Muscle of leg (tissue), 11 donors: Measurements from ENCODE around the gene GRM1. TPM values are rescaled to one million over a fixed set of nuclear protein-coding genes. Genes with fewer than 3 reads are reported as not detected.
A peak's percentile ranks its signal among the peaks of the same experiment; 100 is the strongest.
"Not testable (repeated sequence)": the region's sequence is repeated elsewhere in the genome, so short reads cannot be mapped to it uniquely, and the experiment has no call there.

Source experiments
- DNase-seq: peaks from one replicate; pipeline ENCODE4 v3.0.0; 2013
- H3K27ac ChIP-seq: one replicate; pipeline ENCODE4 v1.5.1; 2013; ENCODE audit warnings: mild to moderate bottlenecking, low read length, control low read depth
- H3K27me3 ChIP-seq: one replicate; pipeline ENCODE4 v1.6.1; 2013; ENCODE audit warnings: low read length; ENCODE audit not compliant: control insufficient read depth, insufficient read depth
- H3K36me3 ChIP-seq: one replicate; pipeline ENCODE4 v1.6.1; 2013; ENCODE audit warnings: low read length; ENCODE audit not compliant: control insufficient read depth, insufficient read depth
- H3K4me1 ChIP-seq: one replicate; pipeline ENCODE4 v1.6.1; 2013; ENCODE audit warnings: low read length; ENCODE audit not compliant: control insufficient read depth, insufficient read depth
- H3K4me3 ChIP-seq: one replicate; pipeline ENCODE4 v1.5.1; 2013; ENCODE audit warnings: low read length, control low read depth
- H3K9me3 ChIP-seq: replicated peaks from 2 replicates; pipeline ENCODE4 v1.6.1; 2013; ENCODE audit warnings: low read depth, low read length; ENCODE audit not compliant: control insufficient read depth
- WGBS: methylation state at CpG from one replicate; pipeline ENCODE4 v1.1.5; 2013; ENCODE audit warnings: missing lambda C conversion rate; ENCODE audit not compliant: insufficient coverage; 5-methylcytosine and 5-hydroxymethylcytosine counted together
- polyA plus RNA-seq, 8 donors: library from polyadenylated mRNA; unstranded; fragments of 120-200 nt; gene quantifications; one replicate each; pipeline versions ENCODE4 v1.2.1 to v1.2.3, GENCODE V29; 2013; ENCODE audit warnings: inconsistent platforms in 1 of 8, low replicate concordance in 1 of 8; ENCODE audit not compliant: insufficient read length in 8 of 8, insufficient read depth in 1 of 8
- total RNA-seq: library from RNA; stranded (reverse); fragments of 120-200 nt; gene quantifications from one replicate; pipeline ENCODE4 v1.2.4, GENCODE V29; 2013

Gene GRM1
- total and polyA plus RNA-seq, 9 donors = 0.05 to 0.18 (median 0.09) TPM

DNA sequence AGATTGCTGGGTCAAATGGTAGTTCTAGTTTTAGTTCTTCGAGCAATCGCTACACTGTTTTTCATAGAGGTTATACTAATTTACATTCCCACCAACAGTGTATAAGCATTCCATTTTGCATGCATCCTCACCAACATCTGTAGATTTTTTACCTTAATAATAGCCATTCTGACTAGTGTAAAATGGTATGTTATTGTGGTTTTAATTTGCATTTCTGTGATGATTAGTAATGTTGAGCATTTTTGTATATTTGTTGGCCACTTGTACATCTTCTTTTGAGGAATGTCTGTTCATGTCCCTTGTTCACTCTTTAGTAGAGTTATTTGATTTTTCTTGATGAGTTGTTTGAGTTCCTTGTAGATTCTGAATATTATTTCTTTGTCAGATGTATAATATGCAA, 236.2 kb downstream of the GRM1 start:
- no peak overlapping the region for H3K27ac ChIP-seq
- no peaks in the 10 kb centered on the region for H3K27me3 ChIP-seq
- no peak for DNase-seq
- no peaks in the 10 kb centered on the region for H3K36me3 ChIP-seq
- H3K4me1 ChIP-seq = no peaks in the 10 kb centered on the region
- WGBS = no CpG with 5 or more reads among the region's 2 CpGs
- H3K9me3 ChIP-seq = no peaks in the 10 kb centered on the region
- no peak overlapping the region for H3K4me3 ChIP-seq

DNA sequence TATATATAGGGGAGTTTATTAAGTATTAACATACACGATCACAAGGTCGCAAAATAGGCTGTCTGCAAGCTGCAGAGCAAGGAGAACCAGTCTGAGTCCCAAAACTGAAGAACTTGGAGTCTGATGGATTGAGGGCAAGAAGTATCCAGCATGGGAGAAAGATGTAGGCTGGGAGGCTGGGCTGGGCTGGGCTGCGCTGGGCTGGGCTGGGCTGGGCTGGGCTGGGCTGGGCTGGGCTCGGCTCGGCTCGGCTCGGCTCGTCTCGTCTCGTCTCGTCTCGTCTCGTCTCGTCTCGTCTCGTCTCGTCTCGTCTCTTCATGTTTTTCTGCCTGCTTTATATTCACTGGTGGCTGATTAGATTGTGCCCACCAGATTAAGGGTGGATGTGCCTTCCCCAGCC, 238.6 kb downstream of the GRM1 start:
- no peak for DNase-seq
- 92% methylated on average over 10 of the region's 18 CpGs for WGBS
- Histone ChIP-seq H3K4me1 (no peaks in the 10 kb centered on the region), H3K4me3 (no peak overlapping the region), H3K27ac (no peak overlapping the region), H3K36me3 (no peaks in the 10 kb centered on the region), H3K27me3 (no peaks in the 10 kb centered on the region), H3K9me3 (no peaks in the 10 kb centered on the region)

DNA sequence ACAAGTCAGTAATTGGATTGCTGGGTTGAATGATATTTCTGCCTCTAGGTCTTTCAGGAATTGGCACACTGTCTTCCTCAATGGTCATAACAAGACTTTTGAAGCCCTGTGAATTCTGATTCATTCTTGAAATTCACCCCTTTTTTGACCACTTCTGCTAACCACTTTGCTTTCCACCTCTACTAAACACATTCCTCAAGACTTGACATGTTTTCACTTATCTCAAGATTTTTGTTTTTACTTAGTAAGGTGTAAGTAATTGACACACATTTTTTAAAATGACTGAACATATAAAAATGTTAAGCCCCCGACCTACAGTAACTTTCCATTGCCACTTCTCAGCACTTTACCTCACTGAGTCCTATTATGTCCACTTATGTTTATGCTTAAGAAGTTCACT, 239.1 kb downstream of the GRM1 start:
- Histone ChIP-seq H3K36me3 (no peaks in the 10 kb centered on the region), H3K9me3 (no peaks in the 10 kb centered on the region), H3K27ac (no peak overlapping the region), H3K4me3 (no peak overlapping the region), H3K4me1 (no peaks in the 10 kb centered on the region), H3K27me3 (no peaks in the 10 kb centered on the region)
- DNase-seq = no peak
- no CpG with 5 or more reads among the region's 1 CpG for WGBS

DNA sequence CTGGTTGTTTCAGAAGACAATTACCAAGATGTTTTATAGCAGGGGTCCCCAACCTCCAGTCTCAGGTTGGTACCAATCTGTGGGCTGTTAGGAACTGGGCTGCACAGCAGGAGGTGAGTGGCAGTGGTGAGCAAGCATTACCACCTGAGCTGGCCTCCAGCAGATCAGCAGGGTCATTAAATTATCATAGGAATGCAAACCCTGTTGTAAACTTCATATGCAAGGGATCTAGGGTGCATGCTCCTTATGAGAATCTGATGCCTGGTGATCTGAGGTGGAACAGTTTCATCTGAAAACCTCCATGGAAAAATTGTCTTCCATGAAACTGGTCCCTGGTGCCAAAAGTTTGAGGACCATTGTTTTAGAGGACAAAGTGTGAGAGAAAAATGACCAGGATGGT, 240.6 kb downstream of the GRM1 start:
- Histone ChIP-seq H3K9me3 (no peaks in the 10 kb centered on the region), H3K36me3 (no peaks in the 10 kb centered on the region), H3K27me3 (no peaks in the 10 kb centered on the region), H3K27ac (no peak overlapping the region), H3K4me3 (no peak overlapping the region), H3K4me1 (no peaks in the 10 kb centered on the region)
- no peak for DNase-seq

DNA sequence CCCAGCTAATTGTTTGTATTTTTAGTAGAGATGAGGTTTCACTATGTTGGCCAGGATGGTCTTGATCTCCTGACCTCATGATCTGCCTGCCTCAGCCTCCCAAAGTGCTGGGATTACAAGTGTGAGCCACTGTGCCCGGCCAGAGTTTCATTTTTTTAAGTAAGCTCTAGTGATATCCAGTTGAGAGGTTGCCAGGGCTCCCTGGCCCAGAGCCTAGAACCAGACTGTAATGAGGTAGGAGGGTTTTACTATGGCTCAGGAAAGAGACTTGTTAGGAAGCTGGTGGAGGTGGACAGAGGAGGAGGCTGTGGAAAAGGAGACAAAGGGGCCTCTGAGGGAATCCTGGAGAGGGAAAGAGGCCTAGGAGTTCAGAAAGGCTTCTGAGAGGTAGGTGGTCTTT, 242.3 kb downstream of the GRM1 start:
- DNase-seq = peak; percentile 18
- 25% methylated on average over 1 of the region's 1 CpG for WGBS

DNA sequence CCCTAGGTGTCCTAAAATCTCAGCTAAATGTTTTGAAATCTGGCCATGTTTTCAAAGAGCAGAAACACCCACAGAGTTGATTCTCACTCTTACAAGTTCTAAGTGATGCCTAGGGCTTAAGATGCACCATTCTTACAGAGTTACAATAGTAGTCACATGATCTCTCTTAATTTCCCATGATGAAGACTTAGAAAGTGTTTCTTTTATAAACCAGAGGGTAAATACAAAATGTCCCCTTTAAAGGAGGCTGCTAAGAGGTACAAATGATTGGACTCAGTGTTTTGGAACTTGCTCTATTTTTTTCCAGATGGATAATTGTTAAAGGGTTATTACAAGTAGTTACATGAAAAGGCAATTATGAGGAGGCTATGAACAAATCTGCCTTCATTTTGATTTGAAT, 244.6 kb downstream of the GRM1 start:
- no peak for DNase-seq
- no peaks in the 10 kb centered on the region for H3K36me3 ChIP-seq
- no peaks in the 10 kb centered on the region for H3K9me3 ChIP-seq
- no peaks in the 10 kb centered on the region for H3K4me1 ChIP-seq
- H3K27ac ChIP-seq = no peak overlapping the region
- H3K27me3 ChIP-seq = no peaks in the 10 kb centered on the region
- no peak overlapping the region for H3K4me3 ChIP-seq

More for the DNA sequence above, 242.3 kb downstream of the GRM1 start:
- H3K36me3 ChIP-seq, H3K27me3 ChIP-seq, H3K27ac ChIP-seq, H3K4me3 ChIP-seq, H3K4me1 ChIP-seq, H3K9me3 ChIP-seq: not testable (repeated sequence)

GRCh38 chr6:146277142-146277541, 248.3 kb downstream of the GRM1 start:
- no peaks in the 10 kb centered on the region for H3K4me1 ChIP-seq
- H3K4me3 ChIP-seq = no peak overlapping the region
- H3K36me3 ChIP-seq = no peaks in the 10 kb centered on the region
- no peaks in the 10 kb centered on the region for H3K9me3 ChIP-seq
- 48% methylated on average over 2 of the region's 2 CpGs for WGBS
- H3K27ac ChIP-seq = no peak overlapping the region
- no peaks in the 10 kb centered on the region for H3K27me3 ChIP-seq
- DNase-seq = no peak

DNA sequence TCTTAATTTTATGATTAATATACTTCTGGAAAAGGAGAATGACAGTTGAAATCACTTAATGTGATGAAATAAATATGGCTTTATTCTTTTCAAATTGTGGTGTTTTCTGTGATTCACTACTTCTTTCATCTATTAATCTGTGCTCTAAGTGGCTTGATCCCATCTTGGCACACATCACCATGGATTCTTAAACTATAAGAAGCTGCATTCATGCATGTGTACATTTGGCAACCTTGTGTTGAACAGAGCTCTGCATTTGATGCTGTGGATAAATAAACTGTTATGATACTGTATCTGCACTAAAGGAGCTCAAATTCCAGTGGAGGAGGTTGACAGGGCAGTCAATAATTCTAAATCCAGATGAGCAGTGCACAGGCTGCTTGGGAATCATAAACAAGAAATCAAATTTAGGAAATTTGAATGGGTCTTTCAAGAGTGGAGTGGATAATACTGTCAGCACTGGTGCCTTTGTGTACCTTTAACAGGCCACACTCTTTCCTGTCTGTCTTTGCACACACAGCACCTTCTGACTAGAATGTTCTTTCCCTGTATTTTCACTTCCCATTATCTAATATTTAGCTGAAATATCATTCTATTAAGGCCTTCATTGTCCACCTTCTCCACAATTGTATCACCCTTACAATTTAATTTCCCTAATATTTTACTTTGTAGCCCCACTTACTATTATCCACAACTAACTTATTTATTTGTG, 252.9 kb downstream of the GRM1 start:
- Histone ChIP-seq H3K27me3 (no peaks in the 10 kb centered on the region), H3K9me3 (no peaks in the 10 kb centered on the region), H3K27ac (no peak overlapping the region), H3K36me3 (no peaks in the 10 kb centered on the region), H3K4me1 (no peaks in the 10 kb centered on the region), H3K4me3 (no peak overlapping the region)
- no peak for DNase-seq

GRCh38 chr6:146282837-146283236, 254.0 kb downstream of the GRM1 start:
- DNase-seq = no peak
- no peaks in the 10 kb centered on the region for H3K4me1 ChIP-seq
- no CpG with 5 or more reads among the region's 2 CpGs for WGBS
- H3K27ac ChIP-seq = no peak overlapping the region
- no peaks in the 10 kb centered on the region for H3K9me3 ChIP-seq
- no peaks in the 10 kb centered on the region for H3K27me3 ChIP-seq
- H3K36me3 ChIP-seq = no peaks in the 10 kb centered on the region
- H3K4me3 ChIP-seq = no peak overlapping the region

- Histone ChIP-seq H3K4me3 (no peak overlapping the region), H3K4me1 (no peaks in the 10 kb centered on the region), H3K36me3 (no peaks in the 10 kb centered on the region), H3K9me3 (no peaks in the 10 kb centered on the region), H3K27ac (no peak overlapping the region), H3K27me3 (no peaks in the 10 kb centered on the region)
- no peak for DNase-seq
- WGBS = no CpG with 5 or more reads among the region's 2 CpGs
Measured at GRCh38 chr6:146284311-146284710, 255.4 kb downstream of the GRM1 start.

DNA sequence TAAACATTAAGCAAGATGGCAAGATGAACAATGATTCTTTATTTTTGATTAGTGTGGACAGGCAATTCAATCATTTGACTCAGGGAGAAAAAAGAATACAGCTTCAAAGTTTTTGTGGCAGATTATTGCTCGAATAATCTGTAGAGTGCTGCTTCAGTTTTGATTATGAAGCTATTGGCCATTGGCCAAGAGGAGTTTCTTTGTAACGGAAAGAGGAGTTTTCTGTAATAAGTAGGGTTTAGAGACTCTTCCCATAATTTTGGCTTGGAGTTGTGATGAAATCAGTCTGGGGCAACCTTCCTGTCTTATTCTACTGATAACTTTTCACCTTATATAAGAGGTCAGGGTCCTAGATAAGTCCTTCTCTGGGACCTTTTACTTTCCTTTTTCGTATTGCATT, 258.1 kb downstream of the GRM1 start:
- no peaks in the 10 kb centered on the region for H3K4me1 ChIP-seq
- no peaks in the 10 kb centered on the region for H3K36me3 ChIP-seq
- no peak overlapping the region for H3K4me3 ChIP-seq
- H3K9me3 ChIP-seq = no peaks in the 10 kb centered on the region
- WGBS = 33% methylated on average over 1 of the region's 3 CpGs
- no peaks in the 10 kb centered on the region for H3K27me3 ChIP-seq
- DNase-seq = peak; percentile 23
- no peak overlapping the region for H3K27ac ChIP-seq
